AG09319 (cell line): ENCODE measurements around the gene CCNA2.

Source experiments
- DNase-seq: peaks from one replicate; pipeline ENCODE4 v3.0.0-alpha.2; 2010; ENCODE audit warnings: low read depth; ENCODE audit errors: extremely low read depth
- CTCF ChIP-seq: IDR thresholded peaks from 2 replicates; pipeline ENCODE4 v1.5.1; 2011; ENCODE audit warnings: low read depth, mild to moderate bottlenecking, inconsistent platforms, low read length, moderate library complexity

The CCNA2 gene

GRCh38 chr4:121786221-121786620, 37.5 kb downstream of the CCNA2 start:
- DNase-seq: no peak
- TF ChIP-seq CTCF: no peak

GRCh38 chr4:121785479-121785878, 38.2 kb downstream of the CCNA2 start:
- TF ChIP-seq CTCF: no peak
- no peak for DNase-seq

- DNase-seq: peak; percentile 77
- TF ChIP-seq CTCF: no peak
Observed at GRCh38 chr4:121784975-121785374, 38.7 kb downstream of the CCNA2 start.

GRCh38 chr4:121784401-121784800, 39.3 kb downstream of the CCNA2 start:
- TF ChIP-seq CTCF: no peak
- no peak for DNase-seq

GRCh38 chr4:121783210-121783609, 40.5 kb downstream of the CCNA2 start:
- TF ChIP-seq CTCF: no peak
- no peak for DNase-seq

GRCh38 chr4:121778991-121779628, 44.6 kb downstream of the CCNA2 start:
- TF ChIP-seq CTCF: no peak
- DNase-seq: no peak

- TF ChIP-seq CTCF: no peak
- no peak for DNase-seq
Observed at GRCh38 chr4:121777625-121778024, 46.1 kb downstream of the CCNA2 start.
